ENCODE measurements around the gene CDH4.

GRCh38 chr20:61303217-61303616 is 51.2 kb downstream of the CDH4 start:
- no peak for TF ChIP-seq CTCF (IDR thresholded peaks at IDR 0.05; ENCODE audit: insufficient read depth, low read length)
- no peak for TF ChIP-seq GABPA (IDR thresholded peaks at IDR 0.05; ENCODE audit: low read depth)
- no peak for TF ChIP-seq REST (IDR thresholded peaks at IDR 0.05; ENCODE audit: insufficient replicate concordance, low read depth)
- TF ChIP-seq SPI1 (IDR thresholded peaks at IDR 0.05; ENCODE audit: borderline replicate concordance, low read depth) = no peak
